Mesenchymal stem cell (in vitro differentiated cells and primary cell): ENCODE measurements around the gene PRKAG2.

ENCODE experiments used
- DNase-seq: peaks from one replicate; pipeline ENCODE4 v3.0.0-alpha.2; 2013
- H2AFZ ChIP-seq: one replicate; pipeline ENCODE4 v1.6.1; 2013; ENCODE audit warnings: low read depth, mild to moderate bottlenecking, control low read depth, inconsistent platforms, low read length, moderate library complexity
- H2AK5ac ChIP-seq: 2 replicates; pipeline ENCODE4 v1.6.1; 2013; ENCODE audit warnings: low read length, moderate library complexity, mild to moderate bottlenecking, inconsistent platforms; ENCODE audit not compliant: severe bottlenecking
- H2BK120ac ChIP-seq: one replicate; pipeline ENCODE4 v1.6.1; 2013; ENCODE audit warnings: low read depth, mild to moderate bottlenecking, inconsistent platforms, low read length, moderate library complexity
- H2BK12ac ChIP-seq, 2 experiments: one replicate each; pipeline ENCODE4 v1.6.1; 2013; ENCODE audit warnings: inconsistent platforms in 2 of 2, low read length in 2 of 2, mild to moderate bottlenecking in 2 of 2, moderate library complexity in 2 of 2, control low read depth in 1 of 2
- H2BK15ac ChIP-seq: one replicate; pipeline ENCODE4 v1.6.1; 2013; ENCODE audit warnings: mild to moderate bottlenecking, low read depth, inconsistent platforms; ENCODE audit not compliant: poor library complexity, severe bottlenecking
- H2BK5ac ChIP-seq: 2 replicates; pipeline ENCODE4 v1.6.1; 2013; ENCODE audit warnings: low read depth, mild to moderate bottlenecking, low read length, control low read depth, inconsistent platforms; ENCODE audit not compliant: poor library complexity, severe bottlenecking
- H3K14ac ChIP-seq, 2 experiments: one replicate each; pipeline ENCODE4 v1.6.1; 2013; ENCODE audit warnings: inconsistent platforms in 2 of 2, low read length in 2 of 2, control low read depth in 1 of 2, mild to moderate bottlenecking in 1 of 2, moderate library complexity in 1 of 2
- H3K18ac ChIP-seq, 2 experiments: one replicate each; pipeline ENCODE4 v1.6.1; 2013; ENCODE audit warnings: inconsistent platforms in 2 of 2, low read length in 2 of 2, control low read depth in 1 of 2, low read depth in 1 of 2, mild to moderate bottlenecking in 1 of 2
- H3K23ac ChIP-seq, 2 experiments: one replicate each; pipeline ENCODE4 v1.6.1; 2013; ENCODE audit warnings: inconsistent platforms in 2 of 2, low read length in 2 of 2, mild to moderate bottlenecking in 2 of 2, moderate library complexity in 2 of 2, control low read depth in 1 of 2
- H3K27ac ChIP-seq: 2 replicates; pipeline ENCODE4 v1.5.1; 2013; ENCODE audit warnings: mild to moderate bottlenecking, moderate library complexity, low read length, control low read depth, inconsistent platforms; ENCODE audit not compliant: poor library complexity, severe bottlenecking
- H3K27me3 ChIP-seq, 2 experiments: 2 replicates each; pipeline versions ENCODE4 v1.6.1 to v1.7.0; 2013; ENCODE audit warnings: low read length in 2 of 2, mild to moderate bottlenecking in 2 of 2, moderate library complexity in 2 of 2, control low read depth in 1 of 2, inconsistent platforms in 1 of 2; ENCODE audit not compliant: control insufficient read depth in 1 of 2, insufficient read depth in 1 of 2
- H3K36me3 ChIP-seq, 2 experiments: 2 replicates each; pipeline versions ENCODE4 v1.6.1 to v1.7.0; 2013; ENCODE audit warnings: low read length in 2 of 2, control low read depth in 1 of 2, inconsistent platforms in 1 of 2, low read depth in 1 of 2, mild to moderate bottlenecking in 1 of 2; ENCODE audit not compliant: insufficient read depth in 2 of 2, control insufficient read depth in 1 of 2
- H3K4ac ChIP-seq, 2 experiments: one replicate each; pipeline ENCODE4 v1.6.1; 2013; ENCODE audit warnings: inconsistent platforms in 2 of 2, low read length in 2 of 2, mild to moderate bottlenecking in 2 of 2, moderate library complexity in 2 of 2, control low read depth in 1 of 2, low read depth in 1 of 2
- H3K4me1 ChIP-seq: 2 replicates; pipeline ENCODE4 v1.6.1; 2013; ENCODE audit warnings: low read depth, low read length, control low read depth; ENCODE audit not compliant: control insufficient read depth, insufficient read depth
- H3K4me2 ChIP-seq: 2 replicates; pipeline ENCODE4 v1.6.1; 2013; ENCODE audit warnings: low read length, mild to moderate bottlenecking, inconsistent platforms; ENCODE audit not compliant: poor library complexity, severe bottlenecking
- H3K4me3 ChIP-seq, 2 experiments: 2 replicates each; pipeline versions ENCODE4 v1.5.1 to v1.7.0; 2013; ENCODE audit warnings: low read length in 2 of 2, mild to moderate bottlenecking in 2 of 2, control low read depth in 1 of 2, low read depth in 1 of 2; ENCODE audit not compliant: insufficient read depth in 1 of 2
- H3K79me1 ChIP-seq: replicated peaks from 2 replicates; pipeline ENCODE4 v1.6.1; 2013; ENCODE audit warnings: mild to moderate bottlenecking, control low read depth, low read length, inconsistent platforms; ENCODE audit not compliant: poor library complexity, severe bottlenecking
- H3K9ac ChIP-seq: 2 replicates; pipeline ENCODE4 v1.7.0; 2013; ENCODE audit warnings: mild to moderate bottlenecking, low read length, moderate library complexity
- H3K9me3 ChIP-seq: 2 replicates; pipeline ENCODE4 v1.7.0; 2013; ENCODE audit warnings: mild to moderate bottlenecking, low read length; ENCODE audit not compliant: control insufficient read depth
- H4K8ac ChIP-seq: one replicate; pipeline ENCODE4 v1.6.1; 2013; ENCODE audit warnings: inconsistent platforms, mild to moderate bottlenecking, low read length, moderate library complexity
- H4K91ac ChIP-seq: one replicate; pipeline ENCODE4 v1.6.1; 2013; ENCODE audit warnings: mild to moderate bottlenecking, low read length, inconsistent platforms
- WGBS: methylation state at CpG from one replicate; pipeline ENCODE4 v1.1.7; 2013; ENCODE audit warnings: mixed read lengths; 5-methylcytosine and 5-hydroxymethylcytosine counted together

The PRKAG2 gene

DNA sequence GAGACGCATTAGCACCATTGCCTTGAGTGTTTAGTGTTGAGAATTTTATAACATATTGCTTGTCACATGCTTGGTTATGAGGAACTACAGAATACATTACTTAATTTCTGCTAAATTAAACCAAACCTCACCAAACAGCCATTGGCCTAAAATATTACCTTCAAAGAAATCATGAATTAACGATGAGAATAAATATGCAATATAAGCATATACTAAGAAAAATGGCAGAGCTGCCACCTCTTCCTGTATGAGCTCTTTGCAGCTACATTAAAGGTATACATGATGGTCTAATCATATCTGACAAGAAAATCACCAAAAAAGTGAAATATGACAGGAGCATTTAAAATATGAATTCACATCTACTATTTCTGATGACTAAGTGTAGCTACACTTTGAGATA is 352.1 kb downstream of the PRKAG2 start:
- no peak overlapping the region for H3K9ac ChIP-seq
- H3K4me1 ChIP-seq, result peaks cover 9% of the 10 kb centered on the region
- no peak overlapping the region for H3K4me2 ChIP-seq
- no peak overlapping the region for H3K4me3 ChIP-seq
- no peak overlapping the region for H2AK5ac ChIP-seq
- no peak overlapping the region for H3K27ac ChIP-seq
- H3K23ac ChIP-seq, result no peak overlapping the region
- DNase-seq, result no peak
- H3K9me3 ChIP-seq, result peaks cover 1% of the 10 kb centered on the region
- WGBS, result 100% methylated on average over 1 of the region's 2 CpGs
- H3K18ac ChIP-seq, result no peak overlapping the region
- H2BK5ac ChIP-seq, result no peak overlapping the region
- no peak overlapping the region for H2BK12ac ChIP-seq
- no peak overlapping the region for H2AFZ ChIP-seq
- H3K27me3 ChIP-seq, result no peaks in the 10 kb centered on the region
- no peak overlapping the region for H3K14ac ChIP-seq
- H2BK120ac ChIP-seq, result no peak overlapping the region
- no peak overlapping the region for H4K91ac ChIP-seq
- no peaks in the 10 kb centered on the region for H3K79me1 ChIP-seq
- H3K36me3 ChIP-seq, result no peaks in the 10 kb centered on the region
- H3K4ac ChIP-seq, result no peak overlapping the region
- H2BK15ac ChIP-seq, result no peak overlapping the region
- no peak overlapping the region for H4K8ac ChIP-seq

DNA sequence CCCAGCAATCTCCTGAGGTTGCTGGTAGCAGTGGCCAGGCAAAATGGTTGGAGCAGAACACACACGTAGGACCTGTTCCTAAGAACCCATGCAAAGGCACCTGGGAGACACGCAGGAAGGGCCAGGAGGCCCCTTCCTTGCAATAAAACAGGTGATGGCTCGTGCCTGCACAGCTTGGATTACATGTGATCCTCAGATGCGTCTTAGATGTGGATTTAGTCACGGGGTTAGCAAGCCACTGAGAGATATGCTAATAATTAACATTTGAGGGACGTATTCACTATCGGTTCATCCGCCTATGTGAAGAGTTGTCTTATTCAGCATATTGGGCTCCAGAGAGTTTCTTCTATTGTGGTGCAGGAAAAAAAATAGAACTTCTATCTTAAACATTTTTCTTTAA is 352.6 kb downstream of the PRKAG2 start:
- H3K36me3 ChIP-seq, result no peaks in the 10 kb centered on the region
- no peak overlapping the region for H2AK5ac ChIP-seq
- no peaks in the 10 kb centered on the region for H3K27me3 ChIP-seq
- H4K8ac ChIP-seq, result no peak overlapping the region
- no peak overlapping the region for H2AFZ ChIP-seq
- H3K18ac ChIP-seq, result no peak overlapping the region
- no peak overlapping the region for H3K4me2 ChIP-seq
- H3K4me1 ChIP-seq, result peaks cover 9% of the 10 kb centered on the region
- H3K4ac ChIP-seq, result no peak overlapping the region
- no peak overlapping the region for H3K14ac ChIP-seq
- 90% methylated on average over 7 of the region's 8 CpGs for WGBS
- H3K27ac ChIP-seq, result no peak overlapping the region
- no peak overlapping the region for H3K9ac ChIP-seq
- no peak overlapping the region for H3K23ac ChIP-seq
- H3K79me1 ChIP-seq, result no peaks in the 10 kb centered on the region
- no peaks in the 10 kb centered on the region for H3K9me3 ChIP-seq
- no peak overlapping the region for H2BK5ac ChIP-seq
- H2BK12ac ChIP-seq, result no peak overlapping the region
- no peak overlapping the region for H2BK15ac ChIP-seq
- no peak for DNase-seq
- H4K91ac ChIP-seq, result no peak overlapping the region
- no peak overlapping the region for H2BK120ac ChIP-seq
- no peak overlapping the region for H3K4me3 ChIP-seq

DNA sequence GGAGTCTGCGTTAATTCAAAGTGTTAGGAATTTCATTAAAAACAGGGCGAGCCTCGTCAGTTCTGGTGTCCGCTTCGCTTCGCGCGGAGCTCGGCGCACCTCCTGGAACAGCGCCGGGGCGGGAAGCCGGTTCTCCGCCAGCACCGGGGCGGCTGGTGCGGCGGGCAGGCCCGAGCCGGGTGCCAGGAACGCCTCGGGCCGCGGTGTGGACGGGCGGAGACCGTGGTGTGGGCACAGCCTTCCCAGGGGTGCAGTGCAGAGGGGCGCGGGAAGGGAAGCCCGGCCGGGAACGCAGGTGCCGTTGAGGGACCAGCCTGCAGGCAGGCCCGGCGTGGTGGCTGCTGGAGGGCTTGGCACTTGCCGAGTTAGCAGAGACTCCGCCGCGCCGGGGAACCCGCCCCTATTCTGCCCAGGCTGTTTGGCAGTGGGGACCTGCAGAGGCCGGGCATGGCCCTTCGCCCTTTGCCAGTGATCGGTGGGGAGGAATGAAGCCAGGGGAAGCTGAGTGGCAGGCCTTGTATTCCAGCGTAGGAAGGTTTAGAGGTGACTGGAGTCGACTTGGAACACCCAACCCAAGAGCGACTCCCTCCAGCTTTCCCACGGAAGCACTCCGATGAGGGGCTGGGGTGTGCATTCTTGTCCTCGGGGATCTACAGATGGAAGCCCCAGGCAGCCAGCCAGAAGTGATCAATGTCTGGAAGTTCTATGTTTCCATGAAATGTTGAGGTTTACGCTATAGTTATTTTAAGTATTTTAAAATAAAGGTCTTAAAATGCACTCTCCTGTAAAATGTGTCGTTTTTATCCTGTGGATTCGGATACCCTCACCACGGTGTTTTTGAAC is 356.3 kb downstream of the PRKAG2 start:
- Histone ChIP-seq H3K9ac (peak overlapping the region; percentile 91), H3K79me1 (no peaks in the 10 kb centered on the region), H3K4me1 (peaks cover 13% of the 10 kb centered on the region), H2BK12ac (peak overlapping the region; percentile 38 to 59), H2BK120ac (no peak overlapping the region), H3K36me3 (no peaks in the 10 kb centered on the region), H4K91ac (peak overlapping the region; percentile 43), H3K27ac (peak overlapping the region; percentile 7), H3K23ac (no peak overlapping the region), H3K18ac (peak overlapping the region; percentile 51 to 56), H3K9me3 (no peaks in the 10 kb centered on the region), H3K4me2 (peak overlapping the region; percentile 50), H2AFZ (no peak overlapping the region), H2AK5ac (peak overlapping the region; percentile 11), H3K27me3 (no peaks in the 10 kb centered on the region), H2BK15ac (peak overlapping the region; percentile 87), H3K4ac (peak overlapping the region; percentile 2 to 48), H2BK5ac (no peak overlapping the region), H4K8ac (peak overlapping the region; percentile 52), H3K14ac (no peak overlapping the region), H3K4me3 (peak overlapping the region in 1 of 2 experiments; percentile 87)
- no peak for DNase-seq
- WGBS, result 93% methylated on average over 49 of the region's 55 CpGs

- Histone ChIP-seq H3K4me1 (peaks cover 13% of the 10 kb centered on the region), H3K18ac (peak within 1 kb of the TSS; percentile 87 to 95), H2BK120ac (peak within 1 kb of the TSS; percentile 90), H3K14ac (peak within 1 kb of the TSS; percentile 65 to 96), H3K4me3 (peak within 1 kb of the TSS; percentile 89 to 95), H2BK15ac (peak within 1 kb of the TSS; percentile 99), H2BK5ac (peak within 1 kb of the TSS; percentile 89), H3K9ac (peak within 1 kb of the TSS; percentile 98), H3K27ac (peak within 1 kb of the TSS; percentile 74), H4K8ac (peak within 1 kb of the TSS; percentile 83), H3K4me2 (peak within 1 kb of the TSS; percentile 50), H3K23ac (peak within 1 kb of the TSS in 1 of 2 experiments; percentile 94), H4K91ac (peak within 1 kb of the TSS; percentile 83), H3K4ac (peak within 1 kb of the TSS; percentile 85 to 95), H3K36me3 (no peaks in the 10 kb centered on the region), H3K27me3 (no peaks in the 10 kb centered on the region), H2AK5ac (peak within 1 kb of the TSS; percentile 11), H2AFZ (peak within 1 kb of the TSS; percentile 66), H3K79me1 (no peaks in the 10 kb centered on the region), H2BK12ac (peak within 1 kb of the TSS; percentile 59 to 88), H3K9me3 (no peaks in the 10 kb centered on the region)
- DNase-seq, result peak; percentile 99
- WGBS, result 3% methylated on average over 56 of the region's 66 CpGs
These were observed 357.0 kb downstream of the PRKAG2 start, which contains the start of gene RHEB for GRCh38 chr7:151519765-151520418. Gene RHEB, minus strand, starts transcription at chr7:151519895. Its CDS starts 384 bp downstream, at chr7:151519511.
